ENCODE measurements around the gene PAK2. TPM values are rescaled to one million over a fixed set of nuclear protein-coding genes. Genes with fewer than 3 reads are reported as not detected.
A peak's percentile ranks its signal among the peaks of the same experiment; 100 is the strongest.
"Not testable (repeated sequence)": the region's sequence is repeated elsewhere in the genome, so short reads cannot be mapped to it uniquely, and the experiment has no call there.

The PAK2 gene
- polyA plus RNA-seq, 3 donors, result 84.2 to 90.8 (median 90.5) TPM

GRCh38 chr3:196777836-196778235 lies 38.2 kb downstream of the PAK2 start:
- peak in 1 of 3 donors; percentile 43 for DNase-seq (ENCODE audit: low read depth in 3 of 3, low spot score in 2 of 3)

DNA sequence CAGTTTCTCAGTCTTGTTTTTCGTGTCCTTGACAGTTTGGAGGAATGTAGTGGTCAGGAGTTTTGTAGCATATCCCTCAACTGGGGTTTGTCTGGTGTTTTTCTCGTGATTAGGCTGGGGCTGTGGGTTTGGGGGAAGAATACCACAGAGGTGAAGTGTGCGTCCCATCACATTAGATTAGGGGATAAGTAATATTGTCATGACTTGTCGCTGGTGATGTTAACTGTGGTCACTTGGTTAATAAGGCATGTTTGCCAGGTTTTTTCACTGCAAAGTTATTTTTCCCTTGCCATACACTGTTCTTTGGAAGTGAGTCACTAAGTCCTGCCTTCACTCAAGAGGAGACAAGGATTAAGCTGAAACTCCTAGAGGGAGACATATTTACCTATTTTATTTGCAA lies 39.1 kb downstream of the PAK2 start:
- no peak for DNase-seq (ENCODE audit: low read depth in 3 of 3, low spot score in 2 of 3)

DNA sequence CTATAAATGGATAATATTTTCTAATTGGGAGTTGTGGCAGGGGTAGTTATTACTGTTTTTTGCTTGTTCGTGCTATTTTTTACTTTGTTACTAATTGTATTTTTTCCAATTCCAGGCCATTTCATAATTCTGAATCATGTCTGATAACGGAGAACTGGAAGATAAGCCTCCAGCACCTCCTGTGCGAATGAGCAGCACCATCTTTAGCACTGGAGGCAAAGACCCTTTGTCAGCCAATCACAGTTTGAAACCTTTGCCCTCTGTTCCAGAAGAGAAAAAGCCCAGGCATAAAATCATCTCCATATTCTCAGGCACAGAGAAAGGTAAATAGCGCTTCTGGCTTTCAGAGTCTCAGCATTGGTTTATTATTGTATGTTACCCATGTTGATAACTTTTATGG lies 42.9 kb downstream of the PAK2 start:
- DNase-seq (ENCODE audit: low read depth in 3 of 3, low spot score in 2 of 3), result no peak

DNA sequence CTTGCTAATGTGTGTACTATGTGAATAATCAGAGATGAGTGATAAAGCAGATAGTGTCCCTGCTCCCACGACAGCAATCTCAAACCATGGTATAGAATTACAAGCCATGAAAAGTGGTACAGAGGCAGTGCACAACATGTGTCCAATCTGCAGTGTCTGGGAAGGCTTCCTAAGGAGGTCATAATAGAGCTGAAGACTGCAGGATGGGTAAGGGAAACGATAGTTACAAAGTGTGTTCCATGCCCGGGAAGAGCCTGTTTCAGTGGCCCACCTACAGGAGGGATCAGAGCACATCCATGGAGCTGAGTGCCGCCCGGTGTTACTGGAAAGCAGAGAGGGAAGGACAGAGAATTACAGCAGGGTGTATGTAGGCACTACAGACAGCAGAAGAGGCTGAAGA lies 48.9 kb downstream of the PAK2 start:
- no peak for DNase-seq (ENCODE audit: low read depth in 3 of 3, low spot score in 2 of 3)

- DNase-seq (ENCODE audit: low read depth in 3 of 3, low spot score in 2 of 3), result no peak
Observed at GRCh38 chr3:196789885-196790359, 50.3 kb downstream of the PAK2 start.

DNA sequence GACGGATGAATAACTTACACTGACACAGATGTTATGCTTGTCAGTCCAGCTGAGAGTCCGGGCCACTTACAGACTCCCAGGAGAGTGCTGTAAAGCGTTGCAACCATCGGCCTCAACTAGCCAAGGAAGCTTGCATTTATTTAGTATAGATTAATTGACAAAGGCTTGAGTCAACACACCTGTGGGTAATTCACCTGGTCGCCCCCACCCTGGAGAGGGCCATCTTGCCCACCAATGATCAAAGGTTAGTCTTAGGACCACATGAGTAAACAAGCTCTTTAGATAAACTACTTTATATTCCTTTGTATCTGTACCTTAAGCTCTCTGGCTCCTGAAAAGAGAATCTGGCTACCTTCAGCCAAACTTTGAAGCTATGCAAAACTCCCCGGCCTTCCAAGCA lies 51.0 kb downstream of the PAK2 start:
- no peak for DNase-seq (ENCODE audit: low read depth in 3 of 3, low spot score in 2 of 3)

DNA sequence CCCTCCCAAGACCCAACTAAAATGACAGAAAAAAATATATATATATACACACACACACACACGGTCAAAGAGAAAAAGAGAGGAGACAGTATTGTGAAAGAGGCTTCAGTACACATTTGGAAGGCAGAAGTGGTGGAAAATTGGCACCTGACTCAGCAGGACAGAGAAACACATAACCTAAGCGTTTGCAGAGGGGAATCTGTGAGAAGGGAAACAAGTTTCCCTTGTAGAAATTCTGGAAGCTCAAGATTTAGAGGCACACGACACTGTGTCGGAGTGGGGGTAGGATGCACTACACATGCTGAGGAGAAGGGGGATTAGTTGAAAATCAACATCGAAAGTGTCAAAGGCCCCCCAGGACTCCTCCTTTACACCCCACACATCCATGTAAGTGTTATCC lies 53.1 kb downstream of the PAK2 start:
- DNase-seq (ENCODE audit: low read depth in 3 of 3, low spot score in 2 of 3), result no peak

DNA sequence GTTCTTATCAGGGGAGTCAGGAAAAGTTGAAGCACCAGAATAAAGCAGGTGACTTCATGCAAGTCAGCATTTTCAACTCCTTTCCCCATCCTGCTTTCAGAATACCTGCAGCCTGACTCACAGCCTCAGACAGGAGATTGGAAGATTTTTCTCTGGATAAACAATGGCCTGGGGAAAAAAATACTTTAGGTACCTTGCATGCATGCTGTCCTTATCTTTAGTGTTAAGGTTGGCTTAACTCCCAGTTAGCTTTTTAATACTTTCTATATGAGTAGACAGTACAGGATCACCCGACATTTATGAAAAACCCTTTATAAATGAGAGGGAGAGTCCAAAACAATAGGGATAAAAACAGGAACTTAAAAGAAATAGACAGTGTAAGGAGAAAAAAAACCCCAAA lies 53.6 kb downstream of the PAK2 start:
- DNase-seq (ENCODE audit: low read depth in 3 of 3, low spot score in 2 of 3), result peak in 1 of 3 donors; percentile 5

- no peak for DNase-seq (ENCODE audit: low read depth in 3 of 3, low spot score in 2 of 3)
Observed at GRCh38 chr3:196794467-196794866, 54.8 kb downstream of the PAK2 start.

GRCh38 chr3:196796317-196796716 lies 56.7 kb downstream of the PAK2 start:
- DNase-seq (ENCODE audit: low read depth in 3 of 3, low spot score in 2 of 3), result no peak

DNA sequence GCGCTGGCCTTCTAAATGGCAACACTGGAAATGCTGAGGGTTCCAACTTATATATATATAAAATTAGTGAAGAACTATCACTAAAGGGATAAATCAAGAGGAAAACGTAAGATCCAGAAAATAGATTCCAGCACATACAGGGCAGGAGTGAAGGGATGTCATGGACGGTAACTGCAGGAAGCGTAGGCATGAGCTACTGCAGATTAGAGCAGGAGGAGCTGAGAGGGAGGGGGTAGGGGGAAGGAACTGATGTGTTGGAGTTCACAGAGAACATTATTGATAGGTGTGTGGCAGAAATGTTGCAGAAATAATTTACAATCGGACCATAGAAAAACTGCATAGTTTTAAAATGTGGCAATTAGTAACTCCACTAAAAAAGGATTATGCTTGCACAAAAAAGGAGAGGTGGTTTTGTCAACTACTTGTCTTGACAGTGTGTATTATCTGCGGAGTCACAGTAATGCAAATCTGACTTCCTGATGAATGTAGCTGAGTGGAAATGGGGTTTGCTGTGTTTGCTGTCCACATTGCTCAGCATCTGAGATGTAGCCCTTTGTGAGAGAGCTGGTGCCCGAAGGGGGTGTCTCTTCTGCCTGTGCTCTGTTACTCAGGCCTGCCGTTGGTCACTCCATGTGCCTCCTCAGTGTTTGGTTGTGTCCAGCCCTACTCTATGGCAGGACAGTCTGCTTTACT lies 61.2 kb downstream of the PAK2 start:
- DNase-seq (ENCODE audit: low read depth in 3 of 3, low spot score in 2 of 3), result no peak

DNA sequence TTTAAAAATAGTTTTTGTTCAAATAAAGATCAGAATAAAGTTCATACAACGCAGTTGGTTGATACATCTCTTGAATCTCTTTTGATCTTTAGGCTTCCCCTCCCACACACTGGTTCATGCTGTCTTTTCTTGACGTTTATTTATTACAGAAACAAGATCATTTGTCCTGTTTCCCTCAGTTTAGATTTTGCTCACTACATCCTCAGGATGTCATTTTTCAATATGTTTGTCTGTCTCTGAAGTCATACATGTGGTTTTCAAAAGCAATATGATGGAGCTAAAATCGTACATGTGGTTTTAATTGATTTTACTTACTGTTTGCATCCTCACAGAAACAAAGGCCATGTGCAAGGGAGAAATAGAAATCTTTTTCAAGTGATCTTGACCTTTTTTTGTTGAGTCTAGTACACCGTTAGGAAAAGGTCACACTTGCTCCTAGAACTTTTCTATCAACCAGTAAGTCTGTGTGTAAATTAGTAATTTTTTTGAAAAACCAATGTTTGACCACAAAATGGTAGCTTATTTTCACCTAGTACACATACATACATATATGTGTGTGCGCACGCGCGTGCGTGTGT lies 64.3 kb downstream of the PAK2 start:
- no peak for DNase-seq (ENCODE audit: low read depth in 3 of 3, low spot score in 2 of 3)

GRCh38 chr3:196804773-196805172 lies 65.1 kb downstream of the PAK2 start:
- no peak for DNase-seq (ENCODE audit: low read depth in 3 of 3, low spot score in 2 of 3)

GRCh38 chr3:196810963-196811581 lies 71.4 kb downstream of the PAK2 start:
- no peak for DNase-seq (ENCODE audit: low read depth in 3 of 3, low spot score in 2 of 3)

DNA sequence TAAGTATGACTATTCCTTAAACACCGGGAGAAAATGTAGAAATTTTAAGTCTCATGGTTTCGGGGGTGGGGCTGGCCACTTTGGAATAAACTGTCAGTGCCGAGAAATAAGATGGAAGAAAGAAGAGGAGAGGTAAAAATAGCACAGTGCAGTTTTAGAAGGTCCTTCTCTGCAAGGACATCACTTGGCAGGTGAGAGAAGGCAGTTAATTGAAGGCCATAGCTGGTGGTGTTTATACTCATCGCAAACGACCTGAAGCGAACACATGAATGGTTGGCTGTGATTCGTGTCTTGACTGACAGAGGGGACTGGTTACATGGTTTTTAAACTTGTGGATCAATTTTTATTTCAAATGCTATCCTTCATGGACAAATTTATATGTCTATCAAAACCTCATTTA lies 73.2 kb downstream of the PAK2 start:
- DNase-seq (ENCODE audit: low read depth in 3 of 3, low spot score in 2 of 3), result no peak

DNA sequence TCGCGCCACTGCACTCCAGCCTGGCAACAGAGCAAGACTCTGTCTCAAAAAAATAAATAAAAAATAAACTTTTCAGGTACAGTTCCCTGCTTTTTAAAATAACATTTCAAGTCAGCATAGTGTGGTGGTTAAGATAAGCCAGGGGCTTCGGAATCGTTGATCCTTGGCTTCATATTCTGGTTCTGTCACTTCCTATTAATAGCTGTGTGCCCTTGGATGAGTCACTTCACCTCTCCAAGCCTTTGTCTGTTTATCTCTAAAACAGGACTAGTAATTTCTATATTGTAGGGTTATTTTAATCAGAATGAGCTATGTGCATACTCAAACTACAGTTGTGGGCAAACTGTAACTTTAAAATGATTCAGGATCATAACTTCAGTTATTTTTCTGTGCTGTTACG lies 74.2 kb downstream of the PAK2 start:
- no peak for DNase-seq (ENCODE audit: low read depth in 3 of 3, low spot score in 2 of 3)

- no peak for DNase-seq (ENCODE audit: low read depth in 3 of 3, low spot score in 2 of 3)
Observed at GRCh38 chr3:196821806-196822355, 82.2 kb downstream of the PAK2 start.

GRCh38 chr3:196829651-196830050 lies 90.0 kb downstream of the PAK2 start:
- DNase-seq (ENCODE audit: low read depth in 3 of 3, low spot score in 2 of 3), result not testable (repeated sequence)

DNA sequence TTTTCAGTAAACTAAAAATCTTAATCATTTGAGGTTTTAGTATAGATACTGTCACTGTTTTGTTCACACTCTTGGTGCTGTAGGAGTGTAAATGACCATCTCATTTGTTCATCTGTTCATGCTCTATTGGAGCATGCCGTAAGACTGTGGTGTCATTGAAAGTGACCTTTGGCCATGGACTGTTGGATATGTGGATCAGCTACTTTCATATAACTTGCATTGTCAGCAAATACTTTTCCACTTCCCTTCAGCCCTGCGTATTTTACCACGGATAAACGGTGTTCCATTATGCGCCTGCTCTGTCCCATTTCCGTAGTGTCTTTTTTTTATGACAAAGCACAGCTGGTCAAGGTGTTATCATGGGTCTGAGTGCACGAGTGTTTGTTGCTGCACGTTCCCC lies 95.4 kb downstream of the PAK2 start:
- DNase-seq (ENCODE audit: low read depth in 3 of 3, low spot score in 2 of 3), result peak in 1 of 3 donors; percentile 23

GRCh38 chr3:196836626-196837025 lies 97.0 kb downstream of the PAK2 start:
- not testable (repeated sequence) for DNase-seq (ENCODE audit: low read depth in 3 of 3, low spot score in 2 of 3)

- no peak for DNase-seq (ENCODE audit: low read depth in 3 of 3, low spot score in 2 of 3)
Observed at GRCh38 chr3:196837819-196838420, 98.3 kb downstream of the PAK2 start.
